OCI-LY7 (cell line): ENCODE results near the gene C10orf95. TPM values are rescaled to one million over a fixed set of nuclear protein-coding genes. Genes with fewer than 3 reads are reported as not detected.

Experiments used
- BruUV-seq: library from RNA; stranded (reverse); fragments of 400-500 nt; replicated peaks from 2 replicates; lab custom pipeline; 2021; lab: Mats Ljungman, UMichigan
- CTCF ChIA-PET: fragments of 300-600 bp; sonication (Branson Sonifier 250); formaldehyde crosslinking; loops from one replicate; lab custom pipeline; 2022; ENCODE audit warnings: antibody characterized with exemption; ENCODE audit not compliant: unreplicated experiment; lab: Charles Lee
- POLR2A ChIA-PET: fragments of 300-600 bp; sonication (Branson Sonifier 250); formaldehyde crosslinking; loops from one replicate; lab custom pipeline; 2022; ENCODE audit warnings: antibody characterized with exemption; lab: Charles Lee
- DNase-seq: peaks from one replicate; pipeline ENCODE4 v3.0.0-alpha.2; 2015; ENCODE audit warnings: low spot score
- H2AFZ ChIP-seq: fragments of 200-600 bp; sonication (generic), shearing (Covaris generic); 2 replicates; pipeline ENCODE4 v1.6.1; 2014; ENCODE audit warnings: mild to moderate bottlenecking, antibody characterized with exemption, low read length, moderate library complexity
- H3K27ac ChIP-seq: fragments of 200-600 bp; sonication (generic); 2 replicates; pipeline ENCODE4 v1.5.1; 2014; ENCODE audit warnings: mixed run types, low read depth, mild to moderate bottlenecking, moderate library complexity, low read length, inconsistent platforms; ENCODE audit not compliant: poor library complexity, severe bottlenecking
- H3K36me3 ChIP-seq: fragments of 200-600 bp; sonication (generic); 2 replicates; pipeline ENCODE4 v1.6.1; 2014; ENCODE audit warnings: mild to moderate bottlenecking, antibody characterized with exemption, low read length, moderate library complexity, mixed read lengths; ENCODE audit not compliant: insufficient read depth
- H3K4me1 ChIP-seq: fragments of 200-600 bp; sonication (generic); 2 replicates; pipeline ENCODE4 v1.5.1; 2014; ENCODE audit warnings: mild to moderate bottlenecking, low read length; ENCODE audit not compliant: insufficient read depth, poor library complexity, severe bottlenecking
- H3K4me2 ChIP-seq: fragments of 200-600 bp; sonication (generic); 2 replicates; pipeline ENCODE4 v1.6.1; 2014; ENCODE audit warnings: mild to moderate bottlenecking, low read length
- H3K4me3 ChIP-seq: fragments of 200-600 bp; sonication (generic); 2 replicates; pipeline ENCODE4 v1.5.1; 2014; ENCODE audit warnings: mild to moderate bottlenecking, low read depth, low read length; ENCODE audit not compliant: poor library complexity, severe bottlenecking
- H3K79me2 ChIP-seq: fragments of 200-600 bp; sonication (generic); 2 replicates; pipeline ENCODE4 v1.6.1; 2016; ENCODE audit warnings: low read depth, mild to moderate bottlenecking, low read length, moderate library complexity, mixed read lengths; ENCODE audit not compliant: insufficient read depth
- H3K9me2 ChIP-seq: fragments of 200-600 bp; sonication (generic); 2 replicates; pipeline ENCODE4 v1.6.1; 2016; ENCODE audit warnings: mild to moderate bottlenecking, low read length, mixed read lengths; ENCODE audit not compliant: insufficient read depth
- H3K9me3 ChIP-seq: fragments of 200-600 bp; sonication (generic); 2 replicates; pipeline ENCODE4 v1.6.1; 2014; ENCODE audit warnings: mild to moderate bottlenecking, mixed run types, low read length, mixed read lengths
- H4K20me1 ChIP-seq: fragments of 200-600 bp; sonication (generic); 2 replicates; pipeline ENCODE4 v1.6.1; 2014; ENCODE audit warnings: mild to moderate bottlenecking, antibody characterized with exemption, low read length, moderate library complexity, mixed read lengths; ENCODE audit not compliant: insufficient read depth
- EZH2phosphoT487 ChIP-seq: fragments of 200-600 bp; sonication (generic); IDR thresholded peaks from 2 replicates; pipeline ENCODE4 v1.6.1; 2018; ENCODE audit warnings: low read depth, borderline replicate concordance, mild to moderate bottlenecking, mixed run types, antibody characterized with exemption, low read length, moderate library complexity, mixed read lengths
- intact Hi-C: fragments of 100-400 bp; cut with micrococcal nuclease; formaldehyde crosslinking; loops from one replicate; pipeline ENCODE4 v1.10.0; 2022; ENCODE audit not compliant: unreplicated experiment
- total RNA-seq, 2 experiments: library from RNA; depleted of rRNA in 1 of 2; stranded (reverse); fragments of >200 nt in 1 of 2; shearing (Covaris generic) in 1 of 2; gene quantifications; 2 replicates each; pipeline ENCODE4 v1.2.3, GENCODE V29; 2014 to 2022
- TF ChIP-seq, protein P1 (sequence below): fragments of 200-600 bp; sonication (generic); conservative IDR thresholded peaks from 2 replicates; pipeline ENCODE4 v1.5.1; 2014; ENCODE audit warnings: mild to moderate bottlenecking, antibody characterized with exemption, low read length, moderate library complexity, mixed read lengths

Gene C10orf95
- total RNA-seq, 2 experiments from 2014 or later = 0.67 to 3.3 TPM

GRCh38 chr10:102467318-102467717, 16.0 kb upstream of the C10orf95 start:
- intact Hi-C loops = no loop called here
- no peak for TF ChIP-seq EZH2phosphoT487
- TF ChIP-seq, protein P1, sequence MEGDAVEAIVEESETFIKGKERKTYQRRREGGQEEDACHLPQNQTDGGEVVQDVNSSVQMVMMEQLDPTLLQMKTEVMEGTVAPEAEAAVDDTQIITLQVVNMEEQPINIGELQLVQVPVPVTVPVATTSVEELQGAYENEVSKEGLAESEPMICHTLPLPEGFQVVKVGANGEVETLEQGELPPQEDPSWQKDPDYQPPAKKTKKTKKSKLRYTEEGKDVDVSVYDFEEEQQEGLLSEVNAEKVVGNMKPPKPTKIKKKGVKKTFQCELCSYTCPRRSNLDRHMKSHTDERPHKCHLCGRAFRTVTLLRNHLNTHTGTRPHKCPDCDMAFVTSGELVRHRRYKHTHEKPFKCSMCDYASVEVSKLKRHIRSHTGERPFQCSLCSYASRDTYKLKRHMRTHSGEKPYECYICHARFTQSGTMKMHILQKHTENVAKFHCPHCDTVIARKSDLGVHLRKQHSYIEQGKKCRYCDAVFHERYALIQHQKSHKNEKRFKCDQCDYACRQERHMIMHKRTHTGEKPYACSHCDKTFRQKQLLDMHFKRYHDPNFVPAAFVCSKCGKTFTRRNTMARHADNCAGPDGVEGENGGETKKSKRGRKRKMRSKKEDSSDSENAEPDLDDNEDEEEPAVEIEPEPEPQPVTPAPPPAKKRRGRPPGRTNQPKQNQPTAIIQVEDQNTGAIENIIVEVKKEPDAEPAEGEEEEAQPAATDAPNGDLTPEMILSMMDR = no peak

GRCh38 chr10:102465466-102465865, 14.1 kb upstream of the C10orf95 start:
- no peak for DNase-seq
- ChIA-PET CTCF (no interaction called here), POLR2A (interaction anchor here (0.6 to 0.8 kb wide), 2 partner anchors 9 to 17 kb away, joined by 3 read pairs; no protein-coding TSS in a partner anchor)

More at GRCh38 chr10:102467318-102467717, 16.0 kb upstream of the C10orf95 start:
- Histone ChIP-seq H3K36me3 (peaks cover 9% of the 10 kb centered on the region; the same call in 1 of the 2 replicates), H4K20me1 (no peaks in the 10 kb centered on the region), H2AFZ (no peak overlapping the region), H3K79me2 (peaks cover 8% of the 10 kb centered on the region; the same call in 1 of the 2 replicates), H3K4me2 (no peak overlapping the region), H3K27ac (no peak overlapping the region), H3K9me3 (no peaks in the 10 kb centered on the region), H3K4me1 (peaks cover 16% of the 10 kb centered on the region), H3K4me3 (no peak overlapping the region), H3K9me2 (no peaks in the 10 kb centered on the region)
- CTCF ChIA-PET = no interaction called here
- DNase-seq = no peak
- POLR2A ChIA-PET = interaction anchor here (0.9 kb wide), 1 partner anchor 32 kb away, joined by 3 read pairs; no protein-coding TSS in a partner anchor
- no TSS peak for BruUV-seq

More at GRCh38 chr10:102465466-102465865, 14.1 kb upstream of the C10orf95 start:
- Histone ChIP-seq H3K9me3 (no peaks in the 10 kb centered on the region), H3K4me2 (no peak overlapping the region), H3K4me3 (no peak overlapping the region), H3K4me1 (peaks cover 28% of the 10 kb centered on the region), H2AFZ (no peak overlapping the region), H3K36me3 (peaks cover 9% of the 10 kb centered on the region; the same call in 1 of the 2 replicates), H4K20me1 (no peaks in the 10 kb centered on the region), H3K79me2 (peaks cover 18% of the 10 kb centered on the region; the same call in 1 of the 2 replicates), H3K27ac (no peak overlapping the region), H3K9me2 (no peaks in the 10 kb centered on the region)
- intact Hi-C loops = no loop called here
- BruUV-seq = no TSS peak
- TF ChIP-seq, protein P1 = no peak
